Measurements from ENCODE around the gene DHCR24.
A peak's percentile ranks its signal among the peaks of the same experiment; 100 is the strongest.
"Not testable (repeated sequence)": the region's sequence is repeated elsewhere in the genome, so short reads cannot be mapped to it uniquely, and the experiment has no call there.

DHCR24 gene

GRCh38 chr1:54886724-54887664 is at the start of gene DHCR24:
Gene DHCR24, minus strand, starts transcription at chr1:54887195. Its CDS starts 76 bp downstream, at chr1:54887119.
- no peak for TF ChIP-seq CTCF (IDR thresholded peaks at IDR 0.05; ENCODE audit: control extremely low read depth, extremely low read depth, low read depth, missing control alignments)
- peak; percentile 99 for DNase-seq (ENCODE audit: extremely low spot score)
- ChIA-PET POLR2A (no interaction called here), CTCF (interaction anchor here (0.8 to 3.8 kb wide), 5 partner anchors 12 to 58 kb away, joined by 3 to 17 read pairs (median 3); no protein-coding TSS in a partner anchor)

GRCh38 chr1:54936791-54937190 is 49.8 kb upstream of the DHCR24 start:
- TF ChIP-seq CTCF (IDR thresholded peaks at IDR 0.05; ENCODE audit: control extremely low read depth, extremely low read depth, low read depth, missing control alignments), result no peak
- ChIA-PET POLR2A (no interaction called here), CTCF (interaction anchor here (3.3 kb wide), 1 partner anchor 8 kb away, joined by 17 read pairs; no protein-coding TSS in a partner anchor)
- no peak for DNase-seq (ENCODE audit: extremely low spot score)

- POLR2A ChIA-PET, result no interaction called here
- CTCF ChIA-PET, result interaction anchor here (1.1 to 3.3 kb wide), 3 partner anchors 10 to 87 kb away, joined by 3 to 17 read pairs (median 6); no protein-coding TSS in a partner anchor
- no peak for DNase-seq (ENCODE audit: extremely low spot score)
- no peak for TF ChIP-seq CTCF (IDR thresholded peaks at IDR 0.05; ENCODE audit: control extremely low read depth, extremely low read depth, low read depth, missing control alignments)
Observed at GRCh38 chr1:54934869-54935268, 47.9 kb upstream of the DHCR24 start.

- CTCF ChIA-PET, result interaction anchor here (1.1 to 3.3 kb wide), 3 partner anchors 11 to 88 kb away, joined by 3 to 17 read pairs (median 6); no protein-coding TSS in a partner anchor
- DNase-seq (ENCODE audit: extremely low spot score); POLR2A ChIA-PET: not testable (repeated sequence)
Observed at GRCh38 chr1:54934081-54934480, 47.1 kb upstream of the DHCR24 start.

- ChIA-PET CTCF (interaction anchor here (1.4 to 6.4 kb wide), 5 partner anchors 9 to 91 kb away, joined by 3 to 49 read pairs (median 7); no protein-coding TSS in a partner anchor), POLR2A (no interaction called here)
- DNase-seq (ENCODE audit: extremely low spot score), result no peak
- no peak for TF ChIP-seq CTCF (IDR thresholded peaks at IDR 0.05; ENCODE audit: control extremely low read depth, extremely low read depth, low read depth, missing control alignments)
Observed at GRCh38 chr1:54931275-54931840, 44.4 kb upstream of the DHCR24 start.

- TF ChIP-seq CTCF (IDR thresholded peaks at IDR 0.05; ENCODE audit: control extremely low read depth, extremely low read depth, low read depth, missing control alignments), result no peak
- CTCF ChIA-PET, result interaction anchor here (0.9 to 6.4 kb wide), 4 partner anchors 8 to 21 kb away, joined by 3 to 49 read pairs (median 8); no protein-coding TSS in a partner anchor
Observed at GRCh38 chr1:54929700-54930099, 42.7 kb upstream of the DHCR24 start.

More at GRCh38 chr1:54929700-54930099, 42.7 kb upstream of the DHCR24 start:
- POLR2A ChIA-PET, result no interaction called here
- DNase-seq (ENCODE audit: extremely low spot score), result no peak

Measured in GM10248 (cell line).